GM19351 (cell line): ENCODE data around the gene LYST.
"Not testable (repeated sequence)": the region's sequence is repeated elsewhere in the genome, so short reads cannot be mapped to it uniquely, and the experiment has no call there.

Experiments used
- ATAC-seq: cut with Tn5 transposase; IDR thresholded peaks from one replicate; pipeline ENCODE4 v1.9.1; 2021; ENCODE audit warnings: mild to moderate bottlenecking, moderate library complexity; ENCODE audit not compliant: unreplicated experiment

Gene LYST

DNA sequence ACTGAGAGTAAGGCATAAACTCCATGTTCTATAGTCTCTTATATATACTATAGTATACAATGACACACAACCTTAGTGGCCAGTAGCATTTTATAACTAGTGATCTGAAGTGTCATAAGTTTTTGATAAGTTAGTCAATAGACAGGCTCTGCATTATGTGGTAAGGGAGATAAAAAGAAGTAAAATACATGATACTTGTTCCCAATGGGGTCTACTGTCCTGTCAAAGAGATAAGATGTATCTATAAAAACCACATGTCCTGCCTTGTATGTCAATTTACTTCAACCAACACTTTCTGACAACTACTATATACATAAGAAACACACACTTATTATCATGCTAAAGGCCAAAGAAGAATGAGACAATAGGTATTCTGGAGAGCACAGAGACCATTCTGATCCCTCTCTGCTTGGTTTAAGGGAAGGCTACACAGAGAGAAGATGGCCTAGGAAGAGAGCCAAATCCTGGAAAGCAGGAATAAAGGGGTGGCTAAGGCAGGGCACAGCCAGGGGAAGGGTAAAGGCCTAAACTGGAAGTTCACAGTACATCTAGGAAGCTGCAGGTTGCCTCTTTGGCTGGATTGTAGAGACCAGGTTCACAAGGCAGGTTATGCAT is 91.4 kb downstream of the LYST start:
- ATAC-seq, result no peak

DNA sequence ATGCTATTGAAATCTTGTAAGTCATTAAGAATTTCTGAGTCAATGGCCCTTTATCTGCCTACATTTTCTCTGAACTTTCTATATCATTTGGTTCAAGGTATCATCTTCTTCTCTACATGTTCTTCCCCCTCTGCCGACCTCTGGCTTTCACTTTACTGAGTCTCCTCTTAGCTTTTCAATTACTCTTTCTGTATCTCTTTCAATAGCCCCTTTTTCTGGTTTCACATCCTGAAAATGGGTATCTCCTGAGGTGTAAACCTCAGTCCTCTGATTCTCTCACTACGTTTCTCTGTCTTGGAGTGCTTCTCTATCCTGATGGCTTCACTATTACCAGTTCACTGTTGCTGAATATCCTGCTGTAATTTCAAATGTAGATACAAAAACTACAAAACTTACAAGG is 98.9 kb downstream of the LYST start:
- ATAC-seq, result peak; percentile 96

DNA sequence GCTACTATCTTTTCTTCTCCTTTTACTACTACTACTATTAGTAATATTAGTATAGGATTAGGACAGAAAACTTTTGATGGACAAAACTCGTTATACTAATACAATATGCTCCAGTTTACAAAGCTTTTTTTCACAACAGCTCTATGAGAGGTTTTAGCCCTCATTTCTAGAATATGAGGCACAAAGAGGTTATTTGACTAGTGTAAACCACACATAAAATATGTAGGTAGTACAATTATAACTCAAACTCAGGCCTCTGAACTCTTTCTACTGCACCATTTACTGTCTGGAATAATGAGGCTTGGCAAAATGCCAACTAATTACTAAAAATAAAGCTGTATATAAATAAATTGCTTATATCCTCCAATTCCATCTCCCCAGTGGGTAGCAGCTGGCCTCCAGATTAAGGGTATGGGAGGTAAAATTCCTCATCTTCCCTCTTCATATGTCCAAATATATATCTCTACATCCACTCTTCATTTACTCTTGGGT is 99.9 kb downstream of the LYST start:
- ATAC-seq, result no peak

DNA sequence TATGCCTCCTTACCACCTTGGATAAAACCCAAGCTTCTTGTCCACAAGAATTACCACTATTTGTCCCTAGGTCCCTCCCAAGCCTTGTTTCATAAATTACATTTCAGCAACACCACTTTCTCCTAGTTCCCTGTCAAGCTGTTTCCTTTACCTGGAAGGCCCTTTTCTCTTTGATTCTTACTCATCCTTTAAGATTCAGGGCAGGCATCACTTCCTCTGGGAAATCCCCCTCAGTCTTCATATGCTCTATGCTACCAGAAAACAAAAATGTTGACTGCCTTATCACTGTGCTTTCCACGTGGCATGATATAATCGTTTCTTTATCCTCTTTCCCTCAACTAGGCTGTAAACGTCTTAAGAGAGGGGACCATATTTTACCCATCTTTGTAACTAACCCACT is 102.7 kb downstream of the LYST start:
- peak; percentile 45 for ATAC-seq

DNA sequence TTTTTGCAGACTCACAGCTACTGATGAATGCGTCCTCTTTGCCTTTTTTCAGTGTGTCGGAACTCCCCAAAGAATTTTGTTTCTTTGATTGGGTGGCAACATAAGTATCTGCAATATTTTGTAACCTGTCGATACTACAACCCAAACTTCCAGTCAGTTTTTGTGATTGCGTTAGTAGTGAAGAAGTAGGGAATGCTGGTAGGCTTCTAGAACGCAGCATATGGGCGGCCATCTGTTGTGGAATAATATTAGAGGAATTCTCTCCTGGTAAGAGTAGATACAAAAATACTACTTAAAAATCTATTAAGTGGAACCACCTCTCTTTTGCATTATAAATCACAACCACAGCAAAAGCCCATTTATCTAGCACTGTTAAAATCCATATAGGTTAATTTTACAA is 107.4 kb downstream of the LYST start:
- ATAC-seq, result no peak

DNA sequence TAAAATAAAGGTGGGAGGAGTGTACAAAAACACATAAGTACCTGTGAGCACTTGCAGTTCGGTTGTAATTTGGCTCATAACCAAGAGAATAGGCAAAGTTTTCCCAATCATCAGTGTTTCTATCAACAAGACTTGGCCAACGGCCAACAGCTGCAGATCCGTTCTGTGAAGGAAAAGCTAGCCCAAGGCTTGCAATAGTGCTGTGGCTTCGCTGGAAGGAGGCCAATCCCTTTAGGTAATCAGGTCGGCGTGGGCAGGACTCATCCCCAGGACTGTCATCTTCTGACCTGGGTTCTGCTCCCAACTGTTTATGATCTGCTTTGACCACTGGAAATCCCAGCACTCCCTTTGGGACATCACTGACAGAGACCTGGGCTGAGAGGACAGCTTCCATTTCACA is 107.8 kb downstream of the LYST start:
- no peak for ATAC-seq

DNA sequence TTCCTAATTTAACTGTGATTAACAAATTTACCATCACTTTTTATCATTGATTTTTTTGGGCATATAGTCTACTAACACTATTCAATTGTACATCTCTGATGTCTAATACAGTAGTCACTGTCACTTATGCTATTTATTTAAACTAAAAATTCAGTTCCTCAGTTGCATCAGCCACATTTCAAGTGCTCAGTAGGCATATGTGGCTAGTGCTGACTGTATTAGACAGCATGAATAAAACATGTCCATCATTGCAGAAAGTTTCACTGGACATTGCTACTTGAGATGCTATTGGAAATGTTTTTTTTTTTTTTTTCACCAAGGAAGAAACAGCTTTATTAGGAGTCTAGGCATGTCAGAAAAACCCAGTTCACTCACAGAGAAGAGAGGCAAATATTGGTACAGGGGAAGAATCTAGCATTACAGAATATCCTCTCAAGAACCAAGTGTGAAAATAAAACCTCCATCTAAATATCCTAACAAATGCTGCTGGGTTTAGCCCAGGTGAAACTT is 109.1 kb downstream of the LYST start:
- ATAC-seq, result no peak

DNA sequence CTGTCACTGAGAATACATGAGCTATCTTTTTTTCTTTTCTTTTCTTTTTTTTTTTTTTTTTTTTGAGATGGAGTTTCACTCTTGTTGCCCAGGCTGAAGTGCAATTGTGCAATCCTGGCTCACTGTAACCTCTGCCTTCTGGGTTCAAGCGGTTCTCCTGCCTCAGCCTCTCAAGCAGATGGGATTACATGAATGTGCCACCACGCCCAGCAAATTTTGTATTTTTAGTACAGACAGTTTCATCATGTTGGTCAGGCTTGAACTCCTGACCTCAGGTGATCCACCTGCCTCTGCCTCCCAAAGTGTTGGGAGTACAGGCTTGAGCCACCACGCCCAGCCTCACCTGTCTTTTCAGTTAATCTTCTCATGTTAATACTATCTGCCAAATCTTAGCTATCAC is 112.5 kb downstream of the LYST start:
- ATAC-seq, result not testable (repeated sequence)

DNA sequence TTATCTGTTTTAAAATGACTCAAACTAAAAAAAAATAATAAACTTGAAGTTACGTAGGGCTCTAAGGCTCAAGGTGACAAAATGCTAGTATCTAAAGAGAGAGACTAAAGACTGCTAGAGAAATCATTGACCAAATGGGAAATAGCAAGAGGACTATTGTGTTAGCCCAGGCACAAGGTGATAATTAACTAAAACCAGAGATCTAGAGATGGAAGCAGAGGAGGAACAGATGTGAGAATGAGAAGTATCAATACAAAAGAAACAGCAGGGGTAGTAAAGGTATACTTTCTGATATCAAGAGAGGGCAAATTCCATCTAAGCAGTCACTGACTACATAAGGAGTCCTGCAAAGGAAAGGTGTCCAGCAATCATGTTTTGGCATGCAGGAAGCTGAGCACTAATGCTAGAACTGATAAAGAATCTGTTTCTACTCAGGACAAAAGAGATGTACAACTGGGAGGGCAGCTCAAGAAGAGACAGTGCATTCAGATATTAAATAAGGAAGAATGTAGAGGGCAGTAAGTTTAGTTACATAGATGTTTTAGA is 116.9 kb downstream of the LYST start:
- ATAC-seq, result no peak

DNA sequence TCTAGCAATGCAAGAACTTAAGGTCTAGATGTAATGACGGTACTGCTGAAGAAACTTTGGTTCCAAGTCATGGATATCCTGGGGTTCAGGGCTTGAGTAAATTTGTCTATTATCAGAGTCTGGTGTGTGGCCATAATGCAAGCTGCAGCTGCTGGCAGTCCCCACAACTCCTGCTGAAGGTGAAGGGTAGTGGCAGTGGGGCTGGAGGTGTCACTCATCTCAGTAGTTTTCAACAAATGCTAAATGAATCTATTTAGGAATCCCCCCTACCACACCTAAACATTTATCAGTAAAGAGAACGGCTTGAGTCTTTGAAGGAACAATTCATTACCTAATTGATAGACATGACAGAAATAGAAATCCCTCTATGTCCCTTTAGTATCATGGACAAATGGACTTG is 118.0 kb downstream of the LYST start:
- no peak for ATAC-seq

DNA sequence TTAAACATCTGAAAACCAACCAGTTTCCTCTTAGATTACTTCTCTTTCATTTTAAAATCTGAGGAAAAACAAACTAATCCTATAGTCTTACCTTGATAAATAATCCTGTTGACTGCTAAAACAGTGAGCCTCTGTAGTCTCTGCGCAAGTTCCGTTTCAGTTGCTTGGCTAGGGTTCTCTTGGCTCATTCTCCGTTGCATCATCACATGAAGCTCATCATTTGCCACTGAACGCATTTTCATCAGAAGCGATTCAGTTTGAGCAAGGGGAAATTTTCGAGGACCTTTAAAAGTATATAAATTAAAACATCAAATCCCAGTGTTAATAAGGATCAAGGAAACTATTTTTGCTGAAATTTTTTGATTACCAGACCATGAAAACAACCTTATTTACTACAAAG is 120.5 kb downstream of the LYST start:
- ATAC-seq, result no peak

DNA sequence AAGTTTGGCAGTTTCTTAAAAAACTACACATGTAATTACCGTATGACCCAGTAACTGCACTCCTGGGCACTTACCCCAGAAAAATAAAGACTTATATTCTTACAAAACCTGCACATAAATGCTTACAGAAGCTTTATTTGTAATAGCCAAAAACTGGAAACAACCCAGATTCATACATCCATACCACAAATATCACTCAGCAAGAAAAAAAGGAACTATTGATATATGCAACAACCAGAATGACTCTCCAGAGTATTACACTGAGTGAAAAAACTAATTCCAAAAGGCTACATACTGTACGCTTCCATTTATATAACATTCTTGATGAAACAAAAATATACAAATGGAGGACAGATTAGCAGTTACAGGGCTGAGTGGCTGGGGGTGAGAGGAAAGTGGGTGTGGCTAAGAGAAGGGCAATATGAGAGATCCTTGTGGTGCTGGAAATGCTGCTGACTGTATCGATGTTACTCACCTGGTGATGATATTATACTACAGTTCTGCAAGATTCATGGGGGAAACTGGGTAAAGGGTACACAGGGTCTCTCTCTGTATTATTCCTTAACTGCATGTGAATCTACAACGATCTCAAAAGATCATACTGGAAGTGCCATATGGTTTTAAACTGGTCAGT is 121.1 kb downstream of the LYST start:
- ATAC-seq, result no peak

DNA sequence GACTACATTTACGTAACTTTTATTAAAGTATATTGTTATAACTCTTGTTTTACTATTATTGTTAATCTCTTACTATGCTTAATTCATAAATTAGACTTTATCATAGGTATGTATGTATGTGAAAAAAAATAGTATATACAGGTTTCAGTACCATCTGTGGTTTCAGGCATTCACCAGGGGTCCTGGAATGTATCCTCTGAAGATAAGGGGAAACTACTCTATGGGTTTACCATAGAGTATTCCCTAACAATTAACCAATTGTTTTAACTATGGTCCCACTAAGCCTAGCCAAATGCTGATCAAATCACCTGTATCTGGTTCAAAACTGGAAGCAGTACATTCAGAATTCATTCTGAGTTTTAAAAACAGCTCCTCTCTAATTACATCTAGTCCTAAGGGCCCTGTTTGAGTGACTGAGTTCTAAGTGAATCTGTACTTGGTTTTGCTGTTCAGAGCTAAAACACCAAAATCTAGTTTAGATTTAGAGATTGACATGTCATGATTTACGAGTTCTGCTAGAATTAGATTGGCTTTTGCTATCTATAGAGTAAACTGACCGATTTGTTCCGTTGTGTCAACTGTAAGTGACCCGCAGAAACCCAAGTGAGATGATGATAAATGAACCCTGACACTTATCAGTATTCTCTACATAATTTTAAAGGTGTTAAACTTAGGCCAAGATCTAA is 123.6 kb downstream of the LYST start:
- ATAC-seq, result no peak

DNA sequence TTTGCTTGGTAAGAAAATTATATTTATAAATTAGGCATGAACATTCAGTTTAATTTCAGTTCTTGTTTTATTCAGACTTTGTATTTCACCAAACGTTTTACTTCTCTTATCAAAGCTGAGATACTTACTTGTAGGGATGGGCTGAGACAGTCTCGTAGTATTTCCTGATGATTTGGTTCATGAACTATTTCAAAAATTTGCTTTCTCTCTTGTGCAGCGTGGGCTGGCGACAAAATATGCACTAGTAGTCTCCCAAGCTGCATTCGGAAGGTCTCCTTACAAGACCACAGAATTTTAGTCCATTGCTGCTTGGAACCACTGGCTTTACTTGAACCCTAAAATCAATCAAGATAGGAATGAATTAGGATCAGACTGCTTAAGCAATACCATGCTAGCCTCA is 125.4 kb downstream of the LYST start:
- ATAC-seq, result no peak

DNA sequence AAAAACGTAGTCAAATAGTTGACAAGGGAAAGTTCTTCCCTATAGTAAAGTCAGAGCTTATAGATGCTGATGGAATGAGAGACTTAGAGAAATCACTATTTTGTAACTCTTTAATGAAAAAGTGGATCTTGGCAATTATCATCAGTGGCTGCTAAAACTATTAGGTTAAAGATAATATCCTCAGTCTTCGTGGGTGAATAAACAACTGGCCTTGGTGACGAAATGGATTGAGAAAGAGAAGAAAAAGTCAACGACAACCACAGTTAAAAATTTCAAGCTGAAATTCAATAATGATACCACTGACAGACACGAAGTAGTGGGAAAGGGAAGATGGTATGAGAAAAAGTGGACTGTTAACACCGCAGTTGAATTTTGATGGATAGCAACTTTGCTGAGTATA is 127.1 kb downstream of the LYST start:
- ATAC-seq, result no peak

DNA sequence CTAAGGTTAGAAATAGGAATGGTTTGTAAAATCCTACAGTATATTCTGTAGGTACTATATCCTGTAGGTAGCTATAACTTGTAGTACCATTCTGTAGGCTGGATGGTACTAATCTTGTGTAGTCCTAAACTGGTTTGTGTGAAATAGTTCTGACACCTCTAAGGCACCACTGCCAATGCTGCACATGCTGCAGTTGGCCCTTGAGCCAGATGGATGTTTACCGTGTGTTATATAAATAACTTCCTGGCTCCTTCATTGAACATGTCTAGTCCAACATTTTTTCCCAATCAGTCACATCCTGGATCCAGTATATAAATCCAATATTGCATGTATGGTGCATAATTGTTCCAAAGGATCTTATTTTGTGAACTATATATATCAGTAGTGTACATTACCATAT is 127.6 kb downstream of the LYST start:
- ATAC-seq, result no peak

DNA sequence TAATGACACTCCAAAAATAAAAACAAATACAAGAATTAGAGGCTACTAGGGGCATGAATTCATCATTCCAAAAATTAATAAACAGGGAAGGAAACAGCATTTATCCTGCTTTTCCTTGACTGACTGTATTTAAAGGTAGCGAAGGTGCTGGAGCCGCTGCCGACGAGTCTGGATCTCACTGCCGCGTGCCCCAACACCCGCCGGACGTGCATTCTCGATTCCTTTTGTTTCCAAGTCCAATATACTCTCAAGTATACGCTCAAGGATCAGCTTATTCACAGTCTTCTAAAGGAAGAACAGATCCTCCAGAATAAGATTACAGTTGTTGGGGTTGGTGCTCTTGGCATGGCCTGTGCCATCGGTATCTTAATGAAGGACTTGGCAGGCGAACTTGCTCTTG is 129.0 kb downstream of the LYST start:
- ATAC-seq, result no peak

DNA sequence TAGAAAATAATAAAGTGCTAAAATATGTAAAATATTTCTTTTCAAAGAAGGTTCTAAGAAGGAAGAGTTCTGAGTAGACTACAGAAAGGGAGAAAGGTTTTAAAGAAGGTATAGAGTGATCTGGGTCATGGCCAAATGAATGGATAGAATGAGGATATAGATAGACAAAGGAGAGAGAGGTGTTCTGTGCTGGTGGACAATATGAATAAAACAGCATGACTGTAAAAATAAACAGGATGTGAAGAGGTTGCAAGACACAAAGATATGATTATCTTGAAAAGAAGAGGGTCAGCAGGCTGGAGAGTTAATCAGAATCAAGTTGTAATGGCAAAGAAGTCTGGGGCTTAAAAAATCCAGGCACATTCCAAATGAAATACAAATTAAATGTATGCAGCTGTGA is 130.4 kb downstream of the LYST start:
- no peak for ATAC-seq

DNA sequence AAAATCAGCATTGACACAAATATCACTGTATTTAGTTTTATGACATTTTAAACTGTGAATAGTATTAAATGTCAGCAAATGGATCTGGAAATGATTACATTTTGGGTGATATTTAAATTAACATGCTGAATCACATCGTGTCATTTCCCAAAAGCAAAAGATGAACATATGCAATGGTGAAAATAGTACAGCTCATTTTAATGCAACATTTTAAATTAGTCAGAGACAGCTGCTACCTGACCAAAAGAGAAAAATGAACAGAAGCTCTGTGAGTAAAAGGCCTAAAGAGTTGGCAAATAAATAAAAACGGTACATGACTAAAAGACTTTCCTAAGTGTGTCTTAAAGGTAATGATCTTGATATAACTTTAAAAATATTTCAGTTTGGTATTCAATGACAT is 131.1 kb downstream of the LYST start:
- no peak for ATAC-seq

DNA sequence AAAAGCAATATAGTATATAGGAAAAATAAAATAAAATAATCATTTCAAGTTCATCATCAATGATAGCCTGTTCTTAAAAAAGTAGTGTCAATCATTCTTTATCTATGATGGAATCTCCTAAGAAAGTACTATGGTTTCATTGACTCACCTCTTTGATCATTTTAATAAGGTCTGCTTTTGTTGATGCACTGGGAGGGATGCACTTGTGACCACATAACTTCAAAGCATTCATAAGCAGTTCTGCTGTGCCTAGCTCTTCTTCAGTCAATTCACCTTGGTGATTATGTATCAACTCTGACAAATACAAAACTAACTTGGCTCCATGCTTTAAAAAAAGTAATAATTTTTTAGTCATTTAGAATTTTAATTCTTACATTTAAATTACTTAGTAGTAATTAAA is 132.4 kb downstream of the LYST start:
- ATAC-seq, result no peak

DNA sequence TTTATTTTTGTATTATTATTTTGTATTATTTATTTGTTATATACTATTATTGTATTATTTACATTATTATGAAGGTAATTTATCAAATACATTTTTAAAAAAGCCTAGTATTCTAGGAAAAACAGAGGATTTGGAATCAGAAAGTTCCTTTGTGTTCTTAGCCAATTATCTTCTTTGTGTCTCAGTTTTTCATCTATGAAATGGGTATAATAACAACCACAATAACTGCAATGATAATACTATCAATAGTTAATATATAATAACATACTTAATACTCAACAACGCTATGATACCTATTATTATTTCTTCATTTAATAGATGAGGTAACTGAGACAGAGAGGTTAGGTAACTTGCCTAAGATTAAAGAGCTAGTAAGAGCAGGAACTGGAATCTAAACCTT is 136.7 kb downstream of the LYST start:
- ATAC-seq, result no peak

DNA sequence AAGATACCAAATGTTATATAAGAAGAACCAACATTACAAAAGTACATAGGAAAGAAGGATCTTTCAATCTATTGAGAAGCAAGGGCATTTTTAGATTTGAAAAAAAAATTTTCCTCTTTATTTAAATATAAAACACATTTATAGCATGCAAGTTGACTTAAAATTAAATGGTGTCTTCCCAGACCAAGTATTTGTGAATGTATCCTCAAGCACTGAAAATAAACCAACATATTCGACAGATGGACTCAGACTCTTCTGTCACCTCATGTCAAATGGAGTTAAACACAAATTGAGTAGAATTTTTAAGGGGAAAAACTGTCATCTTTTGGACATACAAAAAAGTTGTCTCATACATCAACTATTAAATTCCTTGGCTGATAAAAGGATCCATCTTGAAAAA is 140.1 kb downstream of the LYST start:
- no peak for ATAC-seq
